Measurements from ENCODE around the gene F11R. TPM values are rescaled to one million over a fixed set of nuclear protein-coding genes. Genes with fewer than 3 reads are reported as not detected.

The F11R gene
- total RNA-seq, result 11.5 TPM

DNA sequence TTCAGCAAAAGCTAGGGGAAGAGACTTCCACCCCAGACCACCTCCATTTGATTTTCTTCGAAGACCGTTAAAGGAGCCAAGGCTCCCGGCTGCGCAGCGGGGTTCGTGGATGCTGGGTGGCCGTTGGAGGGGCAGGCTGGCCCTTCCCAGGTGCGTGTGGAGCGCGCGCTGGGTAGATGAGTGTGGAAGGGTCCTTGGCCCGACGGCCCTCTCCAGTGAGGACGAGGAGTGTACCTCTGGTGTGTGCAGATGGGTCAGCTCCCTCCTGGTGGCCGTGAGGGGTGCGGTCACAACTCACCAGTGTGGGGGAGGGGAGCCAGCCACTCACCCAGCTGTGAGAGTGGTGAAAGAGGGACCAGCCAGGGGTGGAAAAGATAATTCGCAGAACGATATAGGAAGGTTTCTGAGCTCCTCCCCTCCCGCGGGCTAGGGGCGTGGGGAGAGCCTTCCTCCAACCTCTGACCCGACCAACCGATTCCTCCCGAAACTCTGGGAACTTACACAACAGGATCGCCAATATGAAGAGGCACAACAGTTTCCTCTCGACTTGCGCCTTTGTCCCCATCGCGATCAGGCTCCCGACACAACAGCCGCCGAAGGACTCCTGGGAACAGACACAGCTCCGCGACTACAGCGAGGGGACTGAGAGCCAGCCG, at the start of gene F11R:
Gene F11R, minus strand, starts transcription at position 644 of the 656 bp plus-strand sequence. Its CDS starts 79 bp downstream, at position 565.

DNA sequence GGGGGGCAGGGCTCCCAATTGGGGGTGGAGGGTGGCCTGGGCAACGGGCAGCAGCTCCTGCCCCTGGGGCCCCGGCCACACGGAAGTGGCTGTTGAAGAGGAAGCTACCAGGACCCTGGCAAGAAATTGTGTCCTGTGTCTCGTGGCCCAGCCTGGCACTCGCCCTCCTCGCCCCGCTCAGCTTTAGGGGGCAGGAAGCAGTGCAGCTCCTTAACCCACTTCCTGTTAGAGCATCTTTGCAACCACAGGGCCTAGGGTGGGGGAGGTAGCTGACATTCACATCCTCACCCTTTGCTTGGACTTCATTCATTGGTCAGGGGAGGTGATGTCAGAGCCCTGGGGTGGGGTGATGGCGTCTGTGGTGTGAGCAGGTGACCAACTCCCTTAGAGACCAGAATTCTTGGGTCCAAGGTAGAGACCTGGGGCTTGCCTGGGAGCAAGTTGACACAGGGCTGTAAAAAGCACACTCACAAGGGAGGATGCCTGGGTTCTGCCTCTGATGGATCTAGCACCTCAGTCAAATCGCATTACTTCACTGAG, 48.8 kb upstream of the F11R start, which contains the start of gene ARHGAP30:
Gene ARHGAP30, minus strand, starts transcription at position 161 of the 540 bp plus-strand sequence. CDS start 267 bp downstream, outside the sequence.

DNA sequence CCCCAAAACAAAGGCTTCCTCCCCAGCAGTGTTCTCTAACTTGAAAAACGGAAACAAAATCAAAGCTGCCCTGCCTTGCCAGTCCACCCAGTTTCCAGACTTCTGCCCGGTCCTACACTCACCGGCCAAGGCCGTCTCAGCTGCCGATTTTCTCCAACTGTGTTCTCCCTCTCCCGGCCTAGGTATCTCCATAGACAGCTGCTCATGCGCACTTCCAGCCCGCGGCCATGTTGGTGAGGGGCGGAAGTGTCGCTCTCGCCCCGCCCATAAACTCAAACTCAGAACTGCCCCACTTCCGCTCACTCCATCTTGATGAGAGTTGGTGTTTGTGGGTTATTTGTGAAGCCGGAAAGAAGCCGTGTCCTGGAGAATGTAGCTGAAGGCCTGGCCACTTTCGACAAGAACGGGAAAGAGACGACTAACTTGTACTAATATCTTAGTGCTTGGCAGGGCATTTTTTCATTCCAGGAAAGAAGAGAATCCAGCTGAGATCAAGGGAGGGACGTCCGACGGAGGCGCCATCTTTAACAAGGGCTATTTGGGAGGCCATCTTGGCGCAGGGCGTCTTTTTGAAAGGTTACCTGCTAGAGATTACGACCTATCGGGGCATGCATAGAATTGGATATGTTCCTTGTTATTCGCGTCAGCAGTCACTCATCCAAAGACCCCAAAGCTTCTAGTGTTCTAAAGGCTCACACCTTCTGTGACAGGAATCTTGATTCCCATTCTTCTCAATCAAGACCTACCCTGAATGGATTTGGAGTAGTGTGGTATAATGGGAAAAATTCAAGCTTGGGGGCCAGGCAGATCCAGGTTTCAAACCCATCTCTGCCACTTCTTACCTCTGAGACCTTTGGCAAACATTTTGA, 25.0 kb upstream of the F11R start, which contains the start of gene USF1:
Gene USF1, minus strand, starts transcription at position 242 of the 869 bp plus-strand sequence. CDS start 2,702 bp downstream, outside the sequence.

DNA sequence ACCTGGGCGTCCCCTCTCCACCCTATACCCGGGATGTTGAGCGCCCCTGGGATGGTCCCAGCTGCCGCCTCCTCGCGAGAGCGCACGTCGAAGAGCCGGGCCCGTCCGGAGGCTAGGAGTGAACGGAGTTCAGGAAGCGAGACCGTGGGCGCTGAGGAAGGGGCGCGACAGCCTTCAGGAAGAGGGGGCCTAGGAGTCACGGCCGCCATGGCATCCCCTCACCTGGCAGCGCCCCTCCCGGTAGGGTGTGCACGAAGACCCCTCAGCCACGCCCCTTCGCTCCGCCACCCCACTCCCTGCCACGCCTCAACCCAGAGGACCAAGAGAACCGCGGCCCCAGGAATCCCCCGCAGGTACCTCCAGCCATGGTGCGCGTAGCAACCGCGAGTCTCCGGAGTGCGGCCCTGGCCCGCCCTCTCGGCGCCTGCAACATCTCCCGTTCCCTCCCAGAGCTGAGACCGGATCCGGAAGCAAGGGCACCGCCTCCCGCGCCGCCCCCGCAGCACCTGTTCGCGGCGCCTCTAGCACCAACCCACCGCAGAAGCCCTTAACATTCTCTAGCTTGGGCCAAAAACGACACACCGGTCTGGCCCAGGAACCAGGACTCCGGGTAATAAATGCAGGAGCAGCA, 17.7 kb upstream of the F11R start, which contains the start of gene TSTD1:
Gene TSTD1, minus strand, starts transcription at position 442 of the 631 bp plus-strand sequence. Its CDS starts 75 bp downstream, at position 367.

DNA sequence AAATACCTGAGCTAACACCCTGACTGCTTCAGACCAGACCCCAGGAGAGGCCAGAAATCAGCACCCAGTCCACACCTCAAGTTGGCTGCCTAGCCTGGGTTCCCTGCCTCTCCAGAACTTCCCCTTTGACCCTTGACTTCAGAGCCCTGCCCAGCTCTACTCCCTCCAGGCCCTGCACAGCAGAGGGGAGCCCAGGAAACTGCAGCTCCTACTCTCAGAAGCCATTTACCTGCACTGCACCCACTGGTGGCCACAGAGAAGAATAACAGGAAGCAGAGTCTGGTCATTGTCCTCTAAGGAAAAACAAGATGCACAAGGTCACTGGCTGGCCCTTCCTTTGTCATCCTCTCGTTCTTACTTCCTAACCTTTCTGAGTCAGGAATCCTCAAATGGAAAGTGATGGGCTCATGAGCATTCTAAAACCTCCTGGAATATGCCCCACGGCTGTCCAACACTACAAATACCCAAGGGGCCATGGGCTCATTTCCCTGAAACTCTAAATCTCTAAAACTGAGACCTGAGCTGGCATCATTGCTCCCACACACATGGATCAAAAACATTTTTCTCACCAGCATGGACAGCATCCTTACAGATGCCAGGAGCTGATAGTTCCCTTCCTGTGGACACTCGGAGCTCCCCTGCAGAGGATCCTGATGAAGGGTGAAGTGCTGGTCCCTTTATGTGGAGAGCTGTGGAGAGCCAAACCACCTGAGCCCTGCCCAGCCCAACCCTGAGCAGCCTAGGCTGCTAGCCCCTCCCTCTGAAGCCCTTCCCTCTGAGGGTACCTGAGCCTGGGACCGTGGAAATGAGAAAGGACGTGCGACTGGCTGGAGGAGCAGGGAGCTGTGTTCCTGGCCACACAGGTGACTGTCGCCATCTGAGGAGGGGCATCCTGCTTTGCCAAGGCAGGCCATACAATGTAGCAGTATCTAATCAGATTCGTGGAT, 66.5 kb downstream of the F11R start, which contains the start of gene ITLN2:
Gene ITLN2, minus strand, starts transcription at position 652 of the 947 bp plus-strand sequence. Its CDS starts 68 bp downstream, at position 584.

Small RNAs within 50 kb of the gene (small RNA-seq; reads per million reads assigned to genes)
- not detected for gene AL591806.2

Other genes starting within 250 kb of the F11R start
- not detected for gene LY9, start 225.0 kb downstream of the F11R start, total RNA-seq
- not detected for gene CD244, start 158.3 kb downstream of the F11R start, total RNA-seq
- gene ITLN1, start 136.0 kb downstream of the F11R start, total RNA-seq, result not detected
- not detected for gene ITLN2, start 66.3 kb downstream of the F11R start, total RNA-seq
- gene TSTD1, start 17.8 kb upstream of the F11R start, total RNA-seq, result 52.1 TPM
- 93.4 TPM for gene USF1, start 24.8 kb upstream of the F11R start, total RNA-seq
- 1.6 TPM for gene ARHGAP30, start 48.7 kb upstream of the F11R start, total RNA-seq
- gene NECTIN4, start 68.4 kb upstream of the F11R start, total RNA-seq, result not detected
- gene KLHDC9, start 77.2 kb upstream of the F11R start, total RNA-seq, result 15.5 TPM
- gene PFDN2, start 96.9 kb upstream of the F11R start, total RNA-seq, result 64.4 TPM
- 19.1 TPM for gene NIT1, start 97.0 kb upstream of the F11R start, total RNA-seq
- gene DEDD, start 111.5 kb upstream of the F11R start, total RNA-seq, result 24.7 TPM
- 137 TPM for gene UFC1, start 132.8 kb upstream of the F11R start, total RNA-seq
- gene USP21, start 138.3 kb upstream of the F11R start, total RNA-seq, result 14.5 TPM
- gene PPOX, start 145.3 kb upstream of the F11R start, total RNA-seq, result 31.4 TPM
- 19.8 TPM for gene B4GALT3, start 156.4 kb upstream of the F11R start, total RNA-seq
- gene ADAMTS4, start 177.9 kb upstream of the F11R start, total RNA-seq, result 1.2 TPM
- gene NDUFS2, start 181.2 kb upstream of the F11R start, total RNA-seq, result 143 TPM
- gene FCER1G, start 194.1 kb upstream of the F11R start, total RNA-seq, result 5.3 TPM
- gene APOA2, start 202.5 kb upstream of the F11R start, total RNA-seq, result not detected
- 23.5 TPM for gene TOMM40L, start 204.9 kb upstream of the F11R start, total RNA-seq
- not detected for gene NR1I3, start 217.1 kb upstream of the F11R start, total RNA-seq
- gene PCP4L1, start 237.6 kb upstream of the F11R start, total RNA-seq, result 27.9 TPM